SU-DHL-6 (cell line): Measurements from ENCODE around the gene STBD1.
"Not testable (repeated sequence)": the region's sequence is repeated elsewhere in the genome, so short reads cannot be mapped to it uniquely, and the experiment has no call there.

Experiments used
- H2AFZ ChIP-seq: fragments of 200-600 bp; sonication (generic); 2 replicates; pipeline ENCODE4 v1.6.1; 2014; ENCODE audit warnings: low read depth, mild to moderate bottlenecking, moderate library complexity, mixed read lengths, antibody characterized with exemption, low read length; ENCODE audit not compliant: severe bottlenecking
- H3F3A ChIP-seq: fragments of 200-600 bp; shearing (Covaris generic); 2 replicates; pipeline ENCODE4 v1.6.0; 2016; ENCODE audit warnings: antibody characterized with exemption, mild to moderate bottlenecking; ENCODE audit not compliant: insufficient read depth
- H3K27ac ChIP-seq: fragments of 200-600 bp; sonication (generic); 2 replicates; pipeline ENCODE4 v1.5.1; 2016; ENCODE audit warnings: low read depth, mild to moderate bottlenecking, low read length, moderate library complexity, mixed read lengths
- H3K27me3 ChIP-seq: fragments of 200-600 bp; sonication (generic), shearing (Covaris generic); 2 replicates; pipeline ENCODE4 v1.6.0; 2014; ENCODE audit warnings: mild to moderate bottlenecking, low read length
- H3K36me3 ChIP-seq: fragments of 200-600 bp; sonication (generic); 2 replicates; pipeline ENCODE4 v1.6.1; 2014; ENCODE audit warnings: mild to moderate bottlenecking, low read length, mixed read lengths
- H3K4me2 ChIP-seq: fragments of 300-600, 200-600 bp; shearing (Covaris generic), sonication (generic); 2 replicates; pipeline ENCODE4 v1.6.0; 2014; ENCODE audit warnings: low read length, low read depth, mild to moderate bottlenecking; ENCODE audit not compliant: poor library complexity, severe bottlenecking
- H3K4me3 ChIP-seq: fragments of 200-600 bp; sonication (generic); 2 replicates; pipeline ENCODE4 v1.5.1; 2014; ENCODE audit warnings: antibody characterized with exemption, low read length, mild to moderate bottlenecking, mixed read lengths; ENCODE audit not compliant: insufficient read depth, poor library complexity, severe bottlenecking
- H3K79me2 ChIP-seq: fragments of 200-600 bp; sonication (generic); 2 replicates; pipeline ENCODE4 v1.6.1; 2014; ENCODE audit warnings: mild to moderate bottlenecking, low read length, moderate library complexity; ENCODE audit not compliant: insufficient read depth
- H3K9ac ChIP-seq: fragments of 200-600 bp; sonication (generic); 2 replicates; pipeline ENCODE4 v1.7.0; 2014; ENCODE audit warnings: mild to moderate bottlenecking, low read length
- H3K9me2 ChIP-seq: fragments of 200-600 bp; sonication (generic); replicated peaks from 2 replicates; pipeline ENCODE4 v1.6.1; 2014; ENCODE audit warnings: low read length; ENCODE audit not compliant: insufficient read depth
- H3K9me3 ChIP-seq: fragments of 200-600 bp; sonication (generic); 2 replicates; pipeline ENCODE4 v1.6.1; 2014; ENCODE audit warnings: low read length, mixed read lengths; ENCODE audit not compliant: insufficient read depth
- H4K20me1 ChIP-seq: fragments of 200-600 bp; sonication (generic); 2 replicates; pipeline ENCODE4 v1.6.1; 2014; ENCODE audit warnings: low read depth, mild to moderate bottlenecking, antibody characterized with exemption, low read length, moderate library complexity, mixed read lengths
- CTCF ChIP-seq: fragments of 200-600 bp; sonication (generic); IDR thresholded peaks from one replicate; pipeline ENCODE4 v1.5.1; 2017; ENCODE audit warnings: antibody characterized with exemption, mild to moderate bottlenecking, low read length, moderate library complexity; ENCODE audit not compliant: insufficient read depth, poor library complexity, severe bottlenecking
- EZH2phosphoT487 ChIP-seq: fragments of 200-600 bp; sonication (generic), shearing (Covaris generic); conservative IDR thresholded peaks from 2 replicates; pipeline ENCODE4 v1.6.1; 2018; ENCODE audit warnings: mild to moderate bottlenecking, antibody characterized with exemption, low read length, moderate library complexity, mixed read lengths

STBD1 gene

GRCh38 chr4:76354517-76355473 lies 48.3 kb downstream of the STBD1 start:
- H3K9me3 ChIP-seq, result no peaks in the 10 kb centered on the region
- no peak overlapping the region for H3K4me2 ChIP-seq
- no peaks in the 10 kb centered on the region for H3K36me3 ChIP-seq
- no peaks in the 10 kb centered on the region for H4K20me1 ChIP-seq
- no peaks in the 10 kb centered on the region for H3F3A ChIP-seq
- no peak overlapping the region for H3K9ac ChIP-seq
- H3K27ac ChIP-seq, result no peak overlapping the region
- H3K4me3 ChIP-seq, result no peak overlapping the region
- H2AFZ ChIP-seq, result no peak overlapping the region
- TF ChIP-seq EZH2phosphoT487 (no peak), CTCF (no peak)
- H3K9me2 ChIP-seq, result no peaks in the 10 kb centered on the region
- H3K27me3 ChIP-seq, result no peaks in the 10 kb centered on the region
- no peaks in the 10 kb centered on the region for H3K79me2 ChIP-seq

GRCh38 chr4:76357981-76358380 lies 51.4 kb downstream of the STBD1 start:
- H4K20me1 ChIP-seq, result no peaks in the 10 kb centered on the region
- H3F3A ChIP-seq, result no peaks in the 10 kb centered on the region
- no peak overlapping the region for H2AFZ ChIP-seq
- no peaks in the 10 kb centered on the region for H3K36me3 ChIP-seq
- H3K4me3 ChIP-seq, result no peak overlapping the region
- no peak for TF ChIP-seq EZH2phosphoT487
- TF ChIP-seq CTCF, result no peak
- no peak overlapping the region for H3K27ac ChIP-seq
- no peaks in the 10 kb centered on the region for H3K9me3 ChIP-seq
- H3K4me2 ChIP-seq, result no peak overlapping the region
- no peak overlapping the region for H3K9ac ChIP-seq
- H3K79me2 ChIP-seq, result no peaks in the 10 kb centered on the region
- no peaks in the 10 kb centered on the region for H3K27me3 ChIP-seq
- H3K9me2 ChIP-seq, result no peaks in the 10 kb centered on the region

GRCh38 chr4:76359881-76360466 lies 53.4 kb downstream of the STBD1 start:
- H3K9ac ChIP-seq, H3K4me2 ChIP-seq, H4K20me1 ChIP-seq, H3K36me3 ChIP-seq, H3K79me2 ChIP-seq, H3K4me3 ChIP-seq, H3K27me3 ChIP-seq, H2AFZ ChIP-seq, H3F3A ChIP-seq, H3K27ac ChIP-seq, H3K9me2 ChIP-seq, H3K9me3 ChIP-seq: not testable (repeated sequence)
